SU-DHL-6 (cell line): ENCODE data around the gene ATP5MG.

Source experiments
- H2AFZ ChIP-seq: fragments of 200-600 bp; sonication (generic); 2 replicates; pipeline ENCODE4 v1.6.1; 2014; ENCODE audit warnings: low read depth, mild to moderate bottlenecking, moderate library complexity, mixed read lengths, antibody characterized with exemption, low read length; ENCODE audit not compliant: severe bottlenecking
- H3F3A ChIP-seq: fragments of 200-600 bp; shearing (Covaris generic); 2 replicates; pipeline ENCODE4 v1.6.0; 2016; ENCODE audit warnings: antibody characterized with exemption, mild to moderate bottlenecking; ENCODE audit not compliant: insufficient read depth
- H3K27ac ChIP-seq: fragments of 200-600 bp; sonication (generic); 2 replicates; pipeline ENCODE4 v1.5.1; 2016; ENCODE audit warnings: low read depth, mild to moderate bottlenecking, low read length, moderate library complexity, mixed read lengths
- H3K27me3 ChIP-seq: fragments of 200-600 bp; sonication (generic), shearing (Covaris generic); 2 replicates; pipeline ENCODE4 v1.6.0; 2014; ENCODE audit warnings: mild to moderate bottlenecking, low read length
- H3K36me3 ChIP-seq: fragments of 200-600 bp; sonication (generic); 2 replicates; pipeline ENCODE4 v1.6.1; 2014; ENCODE audit warnings: mild to moderate bottlenecking, low read length, mixed read lengths
- H3K4me2 ChIP-seq: fragments of 300-600, 200-600 bp; shearing (Covaris generic), sonication (generic); 2 replicates; pipeline ENCODE4 v1.6.0; 2014; ENCODE audit warnings: low read length, low read depth, mild to moderate bottlenecking; ENCODE audit not compliant: poor library complexity, severe bottlenecking
- H3K4me3 ChIP-seq: fragments of 200-600 bp; sonication (generic); 2 replicates; pipeline ENCODE4 v1.5.1; 2014; ENCODE audit warnings: antibody characterized with exemption, low read length, mild to moderate bottlenecking, mixed read lengths; ENCODE audit not compliant: insufficient read depth, poor library complexity, severe bottlenecking
- H3K79me2 ChIP-seq: fragments of 200-600 bp; sonication (generic); 2 replicates; pipeline ENCODE4 v1.6.1; 2014; ENCODE audit warnings: mild to moderate bottlenecking, low read length, moderate library complexity; ENCODE audit not compliant: insufficient read depth
- H3K9ac ChIP-seq: fragments of 200-600 bp; sonication (generic); 2 replicates; pipeline ENCODE4 v1.7.0; 2014; ENCODE audit warnings: mild to moderate bottlenecking, low read length
- H3K9me2 ChIP-seq: fragments of 200-600 bp; sonication (generic); replicated peaks from 2 replicates; pipeline ENCODE4 v1.6.1; 2014; ENCODE audit warnings: low read length; ENCODE audit not compliant: insufficient read depth
- H3K9me3 ChIP-seq: fragments of 200-600 bp; sonication (generic); 2 replicates; pipeline ENCODE4 v1.6.1; 2014; ENCODE audit warnings: low read length, mixed read lengths; ENCODE audit not compliant: insufficient read depth
- H4K20me1 ChIP-seq: fragments of 200-600 bp; sonication (generic); 2 replicates; pipeline ENCODE4 v1.6.1; 2014; ENCODE audit warnings: low read depth, mild to moderate bottlenecking, antibody characterized with exemption, low read length, moderate library complexity, mixed read lengths
- CTCF ChIP-seq: fragments of 200-600 bp; sonication (generic); IDR thresholded peaks from one replicate; pipeline ENCODE4 v1.5.1; 2017; ENCODE audit warnings: antibody characterized with exemption, mild to moderate bottlenecking, low read length, moderate library complexity; ENCODE audit not compliant: insufficient read depth, poor library complexity, severe bottlenecking
- EZH2phosphoT487 ChIP-seq: fragments of 200-600 bp; sonication (generic), shearing (Covaris generic); conservative IDR thresholded peaks from 2 replicates; pipeline ENCODE4 v1.6.1; 2018; ENCODE audit warnings: mild to moderate bottlenecking, antibody characterized with exemption, low read length, moderate library complexity, mixed read lengths

Gene ATP5MG

GRCh38 chr11:118417801-118418200 is 16.4 kb downstream of the ATP5MG start:
- Histone ChIP-seq H3K27ac (no peak overlapping the region), H3F3A (0 out of 2 replicates have a peak, but pooled peaks cover 1% of the 10 kb centered on the region), H3K4me2 (no peak overlapping the region), H4K20me1 (no peaks in the 10 kb centered on the region), H3K79me2 (no peaks in the 10 kb centered on the region), H3K27me3 (no peaks in the 10 kb centered on the region), H3K9me3 (no peaks in the 10 kb centered on the region), H3K4me3 (no peak overlapping the region), H3K9me2 (no peaks in the 10 kb centered on the region), H3K36me3 (no peaks in the 10 kb centered on the region), H2AFZ (no peak overlapping the region), H3K9ac (no peak overlapping the region)
- TF ChIP-seq CTCF (no peak), EZH2phosphoT487 (no peak)

- Histone ChIP-seq H3K9ac (no peak overlapping the region), H3K79me2 (no peaks in the 10 kb centered on the region), H2AFZ (no peak overlapping the region), H3K9me2 (no peaks in the 10 kb centered on the region), H3K36me3 (no peaks in the 10 kb centered on the region), H3K9me3 (no peaks in the 10 kb centered on the region), H3K4me2 (no peak overlapping the region), H3K27me3 (no peaks in the 10 kb centered on the region), H3K4me3 (no peak overlapping the region), H3F3A (no peaks in the 10 kb centered on the region), H4K20me1 (no peaks in the 10 kb centered on the region), H3K27ac (no peak overlapping the region)
- TF ChIP-seq CTCF (no peak), EZH2phosphoT487 (no peak)
Measured at GRCh38 chr11:118418766-118419165, 17.4 kb downstream of the ATP5MG start.

GRCh38 chr11:118427707-118428106 is 26.3 kb downstream of the ATP5MG start:
- no peak overlapping the region for H3K27ac ChIP-seq
- H3K36me3 ChIP-seq: no peaks in the 10 kb centered on the region
- no peak overlapping the region for H3K4me3 ChIP-seq
- no peaks in the 10 kb centered on the region for H3K79me2 ChIP-seq
- H3K9ac ChIP-seq: no peak overlapping the region
- no peaks in the 10 kb centered on the region for H3K9me2 ChIP-seq
- no peaks in the 10 kb centered on the region for H3K9me3 ChIP-seq
- no peaks in the 10 kb centered on the region; the same call in 1 of the 2 replicates for H3F3A ChIP-seq
- TF ChIP-seq CTCF (no peak), EZH2phosphoT487 (no peak)
- H3K27me3 ChIP-seq: no peaks in the 10 kb centered on the region
- H2AFZ ChIP-seq: no peak overlapping the region
- no peaks in the 10 kb centered on the region for H4K20me1 ChIP-seq
- no peak overlapping the region for H3K4me2 ChIP-seq
